NCI-H1930 (cell line): ENCODE data around the gene SLC35A1.
"Not testable (repeated sequence)": the region's sequence is repeated elsewhere in the genome, so short reads cannot be mapped to it uniquely, and the experiment has no call there.

Experiments
- DNase-seq, 2 experiments: peaks; one replicate each; lab custom pipeline; 2025; lab: John Stamatoyannopoulos, UW

The SLC35A1 gene, protein sequence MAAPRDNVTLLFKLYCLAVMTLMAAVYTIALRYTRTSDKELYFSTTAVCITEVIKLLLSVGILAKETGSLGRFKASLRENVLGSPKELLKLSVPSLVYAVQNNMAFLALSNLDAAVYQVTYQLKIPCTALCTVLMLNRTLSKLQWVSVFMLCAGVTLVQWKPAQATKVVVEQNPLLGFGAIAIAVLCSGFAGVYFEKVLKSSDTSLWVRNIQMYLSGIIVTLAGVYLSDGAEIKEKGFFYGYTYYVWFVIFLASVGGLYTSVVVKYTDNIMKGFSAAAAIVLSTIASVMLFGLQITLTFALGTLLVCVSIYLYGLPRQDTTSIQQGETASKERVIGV

GRCh38 chr6:87472525-87473418 is at the start of gene SLC35A1:
TSS of gene SLC35A1 (plus strand) at chr6:87472974. CDS start at chr6:87473004, 30 bp downstream.
- DNase-seq, result peak; percentile 48 to 66

DNA sequence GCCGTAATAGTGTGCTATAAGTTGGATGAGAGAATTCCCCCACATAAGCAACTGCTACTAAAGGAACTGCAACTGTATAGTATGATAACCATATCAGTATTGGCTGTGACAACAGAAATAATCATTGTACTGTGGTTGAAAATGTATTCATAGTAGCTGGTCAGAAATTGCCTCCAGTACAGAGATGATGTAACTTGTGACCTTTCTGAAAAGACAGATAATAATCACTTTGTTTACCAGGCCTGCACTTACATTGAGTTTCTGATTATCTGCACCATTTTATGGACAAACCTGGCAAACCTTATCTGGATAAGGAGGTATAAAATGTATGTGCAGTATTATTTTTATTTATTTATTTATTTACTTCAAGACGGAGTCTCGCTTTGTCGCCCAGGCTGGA is 46.0 kb upstream of the SLC35A1 start:
- no peak for DNase-seq

DNA sequence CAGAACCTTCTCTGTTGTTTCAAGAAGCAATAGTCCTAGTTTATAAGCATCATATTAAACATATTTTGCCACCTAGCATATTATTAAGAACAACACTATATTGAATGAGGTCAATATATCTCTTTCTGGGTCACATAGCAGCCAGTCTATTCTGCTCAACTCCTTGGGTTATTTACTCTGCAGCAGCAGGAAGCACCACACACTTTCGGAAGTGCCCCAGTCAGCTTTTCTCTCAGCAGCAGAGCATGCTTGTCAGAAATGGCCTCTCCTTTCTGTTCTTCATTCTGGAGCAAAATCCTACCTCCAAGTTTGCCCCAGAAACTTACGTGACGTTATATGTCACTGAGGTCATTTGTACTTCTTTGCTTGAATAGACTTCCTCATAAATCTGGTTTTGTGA is 42.3 kb upstream of the SLC35A1 start:
- no peak for DNase-seq

GRCh38 chr6:87431263-87431662 is 41.5 kb upstream of the SLC35A1 start:
- no peak for DNase-seq

DNA sequence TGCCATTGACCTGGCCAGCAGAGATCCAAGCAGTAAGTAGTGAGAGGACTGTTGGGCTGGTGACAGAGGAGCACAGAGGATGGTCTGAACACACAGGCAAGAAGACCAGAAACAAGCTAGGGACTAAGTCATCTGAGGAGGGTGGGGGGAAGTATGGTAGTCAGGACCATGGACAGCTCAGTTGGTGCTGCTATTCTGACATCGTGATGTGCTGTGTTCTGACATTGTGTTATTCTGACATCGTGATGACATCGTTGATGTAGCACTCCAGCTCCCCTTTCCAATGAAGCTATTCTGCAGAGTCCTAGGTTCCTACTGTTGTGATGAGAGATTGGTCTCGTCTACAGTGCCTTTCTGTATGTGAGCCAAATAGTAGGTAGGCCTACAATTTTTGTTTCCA is 36.3 kb upstream of the SLC35A1 start:
- DNase-seq, result no peak

DNA sequence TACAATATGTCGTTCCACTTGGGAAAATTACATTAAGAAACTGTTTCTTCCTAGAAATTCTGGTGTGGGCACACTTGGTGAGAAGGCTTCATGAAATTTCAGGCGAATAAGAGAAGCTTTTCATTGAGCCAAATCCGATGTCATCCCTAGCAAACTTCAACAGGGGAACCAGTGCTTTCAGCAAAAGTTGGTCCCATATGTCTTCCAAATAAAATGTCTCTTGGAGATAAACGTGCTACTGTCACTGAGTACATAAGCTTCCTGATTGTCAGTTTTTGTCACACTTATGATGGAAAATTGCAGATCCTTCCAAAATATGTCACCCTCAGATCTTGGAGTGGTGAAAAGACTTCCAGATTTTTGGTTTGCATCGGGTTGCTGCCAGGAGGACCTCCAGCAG is 31.1 kb upstream of the SLC35A1 start:
- no peak for DNase-seq

- no peak for DNase-seq
Observed at GRCh38 chr6:87444362-87444761, 28.4 kb upstream of the SLC35A1 start.

- DNase-seq, result no peak
Observed at GRCh38 chr6:87465051-87465450, 7.7 kb upstream of the SLC35A1 start.

GRCh38 chr6:87473419-87473903 is 687 bp downstream of the SLC35A1 start:
- DNase-seq, result no peak

- no peak for DNase-seq
Observed at GRCh38 chr6:87481931-87482330, 9.2 kb downstream of the SLC35A1 start.

DNA sequence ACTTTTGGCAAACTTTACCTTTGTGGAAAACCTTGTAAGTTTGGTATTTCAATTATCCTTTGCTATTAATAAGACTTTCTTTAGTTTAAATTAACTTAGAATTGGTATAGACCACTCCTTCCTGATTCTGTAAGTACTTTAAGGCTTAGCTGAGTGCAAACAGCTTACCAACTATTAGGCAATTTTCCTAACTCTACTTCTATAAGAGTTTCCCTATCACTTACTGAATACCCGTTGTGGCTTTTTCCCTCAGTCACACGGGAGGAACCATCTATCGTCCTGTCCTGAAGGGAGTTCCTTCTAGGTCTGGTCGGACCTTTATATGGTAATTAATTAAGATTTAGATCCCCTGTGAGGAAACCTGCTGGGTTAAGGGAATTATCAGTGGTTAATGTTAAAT is 9.6 kb downstream of the SLC35A1 start:
- DNase-seq, result no peak

GRCh38 chr6:87483929-87484328 is 11.2 kb downstream of the SLC35A1 start:
- no peak for DNase-seq

DNA sequence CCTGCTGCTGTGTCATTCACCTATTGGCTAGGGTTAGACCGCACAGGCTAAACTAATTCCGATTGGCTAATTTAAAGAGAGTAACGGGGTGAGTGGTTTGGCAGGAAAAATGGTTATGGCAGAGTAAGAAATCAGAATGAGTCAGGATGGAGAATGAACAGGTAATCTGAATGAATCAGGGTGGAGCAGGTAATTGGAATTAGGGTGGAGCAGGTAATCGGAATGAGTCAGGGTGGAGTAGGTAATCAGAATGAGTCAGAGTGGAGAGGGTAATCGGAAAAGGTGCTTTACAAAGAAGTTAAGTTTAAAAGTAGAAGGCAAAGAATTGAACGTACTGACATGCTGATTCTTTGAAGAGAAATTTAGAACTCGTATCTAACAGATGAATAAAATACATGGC is 11.7 kb downstream of the SLC35A1 start:
- no peak for DNase-seq

DNA sequence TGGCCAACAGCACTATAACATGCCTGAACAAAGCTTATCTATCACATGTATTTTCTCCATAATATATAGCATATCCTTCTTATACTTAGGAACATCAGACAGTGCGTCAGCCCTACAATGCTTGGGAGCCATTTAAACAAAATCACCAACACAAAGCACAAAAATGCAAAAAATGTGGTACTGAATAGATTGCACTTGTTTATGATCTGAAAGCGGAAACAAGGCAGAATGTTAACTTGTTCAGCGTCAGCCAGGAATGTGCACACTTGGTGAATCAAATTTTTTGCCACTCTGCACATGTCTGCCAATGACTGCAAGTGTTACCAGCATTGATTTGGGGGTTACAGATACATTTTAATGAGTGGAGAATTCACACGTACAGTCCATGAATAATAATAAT is 14.8 kb downstream of the SLC35A1 start:
- DNase-seq, result no peak

DNA sequence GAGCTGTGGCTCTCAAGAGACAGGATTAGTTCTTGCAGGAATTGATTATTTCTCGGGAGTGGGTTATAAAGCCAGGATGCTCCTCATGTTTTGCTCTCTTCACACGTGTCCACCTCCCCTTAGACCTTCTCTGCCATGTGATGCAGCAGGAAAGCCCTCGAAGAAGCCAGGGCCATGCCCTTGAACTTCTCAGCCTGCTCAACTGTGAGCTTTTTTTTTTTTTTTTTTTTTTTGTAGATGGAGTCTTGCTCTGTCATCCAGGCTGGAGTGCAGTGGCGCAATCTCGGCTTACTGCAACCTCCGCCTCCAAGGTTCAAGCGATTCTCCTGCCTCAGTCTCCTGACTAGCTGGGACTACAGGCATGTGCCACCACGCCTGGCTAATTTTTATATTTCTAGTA is 16.6 kb downstream of the SLC35A1 start:
- not testable (repeated sequence) for DNase-seq

GRCh38 chr6:87494761-87495422 is 22.1 kb downstream of the SLC35A1 start:
- DNase-seq, result no peak

GRCh38 chr6:87498048-87498447 is 25.3 kb downstream of the SLC35A1 start:
- no peak for DNase-seq

DNA sequence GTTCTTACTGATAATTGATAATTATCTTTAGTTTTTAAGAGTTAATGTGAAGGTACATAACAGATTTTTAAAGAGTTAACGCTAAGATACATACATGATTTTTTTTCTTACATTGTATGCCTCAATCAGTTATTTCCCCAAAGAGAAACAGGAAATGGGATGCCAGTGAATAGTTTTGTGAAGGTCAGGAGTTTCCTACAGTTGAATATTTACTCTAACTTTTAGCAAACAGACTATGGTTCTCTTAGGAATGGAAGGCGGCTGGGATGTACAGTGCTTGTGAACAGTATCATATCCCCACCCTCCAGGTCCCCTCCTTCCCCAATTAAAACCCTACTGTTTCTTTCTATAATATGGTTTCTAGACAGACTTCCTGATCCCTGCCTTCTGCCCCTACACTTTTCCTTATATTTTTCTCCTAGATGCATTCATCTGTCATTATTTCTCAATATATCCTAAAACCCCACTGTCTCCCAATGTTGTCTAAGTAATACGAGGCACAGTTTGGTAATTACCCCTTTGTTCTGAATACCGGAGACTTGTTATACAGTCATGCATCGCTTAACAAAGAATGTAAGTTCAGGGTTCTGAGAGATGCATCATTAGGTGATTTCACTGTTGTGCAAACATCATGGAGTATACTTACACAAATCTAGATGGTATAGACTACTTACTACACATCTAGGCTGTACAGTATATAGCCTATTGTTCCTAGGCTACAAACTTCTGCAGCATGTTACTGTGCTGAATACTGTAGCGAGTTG is 29.2 kb downstream of the SLC35A1 start:
- no peak for DNase-seq

DNA sequence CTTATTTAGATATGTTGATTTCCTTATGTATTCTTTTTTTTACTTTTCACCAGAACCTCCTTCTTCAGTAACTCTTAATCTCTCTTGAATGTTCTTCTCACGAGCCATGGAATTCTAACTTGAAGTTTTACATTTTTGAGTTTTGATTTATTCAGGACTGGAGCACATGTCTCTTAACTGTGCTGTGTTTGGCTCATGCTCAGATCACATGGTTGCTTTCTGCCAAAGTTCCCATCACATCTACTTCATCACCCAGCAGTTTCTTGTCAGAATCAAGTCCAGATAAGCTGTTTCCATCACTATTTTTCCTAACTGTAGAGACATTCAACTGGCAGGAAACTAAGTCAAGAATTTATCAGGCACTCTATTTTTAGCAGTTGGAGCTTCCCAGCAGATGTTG is 31.7 kb downstream of the SLC35A1 start:
- DNase-seq, result no peak

DNA sequence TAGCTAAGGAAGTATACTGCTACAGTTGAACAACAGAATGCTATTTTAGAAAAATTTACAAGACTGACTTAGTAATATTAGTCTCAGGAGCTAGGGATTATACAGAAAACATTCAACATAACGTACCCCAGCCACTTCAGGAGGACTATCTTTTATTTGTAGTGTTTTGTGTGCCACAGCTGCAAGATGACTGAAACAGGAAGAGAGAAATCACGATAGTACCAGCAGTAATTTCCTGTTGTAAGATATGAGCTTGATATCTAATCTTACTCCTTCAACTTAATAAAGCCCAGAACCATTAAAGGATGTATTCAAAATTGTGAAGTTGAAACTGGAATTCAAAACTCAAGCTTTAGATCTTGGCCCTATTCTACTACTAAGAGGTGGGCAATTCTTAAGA is 42.1 kb downstream of the SLC35A1 start:
- DNase-seq, result no peak

DNA sequence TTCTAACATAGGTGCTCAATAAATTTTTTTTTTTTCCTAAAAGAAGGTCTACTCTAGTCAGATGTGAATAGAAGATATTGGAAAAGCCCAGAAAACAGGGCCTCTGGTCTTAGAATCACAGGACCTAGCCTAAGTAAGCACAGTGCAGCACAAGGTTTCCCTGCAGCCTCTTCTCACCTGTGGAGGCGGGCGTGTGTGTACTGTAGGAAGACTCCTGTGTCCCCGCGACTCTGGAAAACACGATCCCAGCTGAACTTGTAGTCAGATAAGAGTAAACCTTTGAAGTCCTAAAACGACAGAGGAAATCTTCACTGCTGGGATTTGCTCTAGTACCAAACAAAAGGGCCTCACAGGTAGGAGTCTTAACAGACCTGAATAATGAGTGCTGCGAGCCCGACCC is 45.7 kb downstream of the SLC35A1 start:
- no peak for DNase-seq

GRCh38 chr6:87522686-87523085 is 49.9 kb downstream of the SLC35A1 start:
- no peak for DNase-seq
